Erythroblast (primary cell): ENCODE measurements around the gene NOX3.

ENCODE experiments used
- GATA1 ChIP-seq: IDR thresholded peaks from 2 replicates; pipeline ENCODE4 v1.6.1; 2011; ENCODE audit warnings: low read depth, mild to moderate bottlenecking, control low read depth, low read length, moderate library complexity
- POLR2A ChIP-seq: IDR thresholded peaks from 2 replicates; pipeline ENCODE4 v1.6.1; 2011; ENCODE audit warnings: mild to moderate bottlenecking, low read length

DNA sequence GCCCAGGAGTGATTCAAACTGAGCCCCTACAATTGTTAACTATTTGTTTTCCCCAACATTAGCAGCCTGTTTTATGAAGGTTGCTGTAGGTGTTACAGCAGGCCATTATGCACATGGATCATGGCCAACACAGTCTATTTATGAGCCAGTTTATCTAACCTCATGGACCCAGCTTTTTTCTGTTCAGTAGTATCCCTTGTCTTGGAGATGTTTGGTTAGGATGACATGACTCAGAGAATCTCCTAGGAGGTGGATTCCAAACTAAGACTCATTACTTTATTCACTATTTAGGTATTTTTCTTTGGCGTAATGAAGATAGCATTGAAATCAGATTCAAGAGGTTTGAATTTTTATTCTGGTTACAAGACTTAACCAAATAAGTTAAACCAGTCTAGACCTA is 78.6 kb downstream of the NOX3 start:
- no peak for TF ChIP-seq POLR2A
- no peak for TF ChIP-seq GATA1
